Hematopoietic multipotent progenitor cell treated with erythropoietin and hydrocortisone succinate and interleukin-3 and kit ligand, for 17 days (in vitro differentiated cells): Measurements from ENCODE around the gene IFNA4.

Source experiments
- DNase-seq: peaks from one replicate; pipeline ENCODE4 v3.0.0-alpha.2; 2015; ENCODE audit warnings: low spot score

IFNA4 gene

DNA sequence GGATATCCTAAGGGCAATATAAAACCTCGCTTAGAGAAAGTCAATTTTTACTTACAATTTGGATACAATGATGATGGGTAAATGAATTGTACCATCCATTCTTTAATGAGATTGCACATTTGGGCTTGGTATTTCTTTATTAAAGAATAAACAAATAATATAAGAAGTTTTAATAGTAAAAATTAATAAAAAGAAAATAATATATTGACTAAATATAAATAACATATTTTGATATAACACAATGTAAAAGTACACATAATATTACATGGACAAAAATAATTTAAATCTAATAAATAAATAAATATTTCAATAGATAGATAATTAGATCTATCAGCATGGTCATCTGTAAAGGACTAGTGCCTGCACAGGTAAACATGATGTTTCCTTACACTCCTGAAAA, 21.9 kb downstream of the IFNA4 start:
- no peak for DNase-seq

- DNase-seq, result no peak
These were observed 27.2 kb downstream of the IFNA4 start for GRCh38 chr9:21160178-21160577.

- DNase-seq, result no peak
These were observed 31.9 kb downstream of the IFNA4 start for GRCh38 chr9:21155501-21155900.

GRCh38 chr9:21154018-21154608, 33.3 kb downstream of the IFNA4 start:
- DNase-seq, result no peak

DNA sequence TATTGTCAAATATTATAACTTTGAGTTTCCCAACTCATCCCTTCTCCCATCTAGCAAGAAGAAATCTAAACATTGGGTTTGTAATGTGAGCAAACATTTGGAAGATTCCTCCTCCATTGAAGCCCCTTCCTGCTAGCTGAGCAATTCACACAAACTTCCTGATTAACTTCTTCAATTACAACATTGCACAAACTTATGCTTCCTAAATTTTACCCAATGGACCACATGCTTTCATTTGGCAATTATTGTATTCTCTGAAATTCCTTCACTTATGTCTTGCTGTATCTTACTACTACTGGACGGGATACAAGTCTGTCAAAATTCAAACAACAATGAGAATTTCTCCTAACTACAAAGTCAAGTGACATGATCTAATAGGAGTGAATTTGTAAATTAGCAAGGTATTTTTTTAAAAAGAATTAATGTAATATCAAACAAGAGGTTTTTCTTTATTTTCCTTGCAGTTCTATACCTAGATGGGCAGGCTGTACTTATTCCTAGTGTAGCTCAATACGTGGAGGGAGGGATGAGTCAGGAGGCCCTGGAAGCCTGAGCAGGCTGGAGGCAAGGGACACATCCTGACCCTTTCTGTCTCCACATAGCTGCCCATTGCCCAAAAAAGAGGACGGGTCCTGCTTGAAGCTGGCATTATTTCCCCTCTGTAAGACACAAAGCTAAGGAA, 33.9 kb downstream of the IFNA4 start:
- no peak for DNase-seq

DNA sequence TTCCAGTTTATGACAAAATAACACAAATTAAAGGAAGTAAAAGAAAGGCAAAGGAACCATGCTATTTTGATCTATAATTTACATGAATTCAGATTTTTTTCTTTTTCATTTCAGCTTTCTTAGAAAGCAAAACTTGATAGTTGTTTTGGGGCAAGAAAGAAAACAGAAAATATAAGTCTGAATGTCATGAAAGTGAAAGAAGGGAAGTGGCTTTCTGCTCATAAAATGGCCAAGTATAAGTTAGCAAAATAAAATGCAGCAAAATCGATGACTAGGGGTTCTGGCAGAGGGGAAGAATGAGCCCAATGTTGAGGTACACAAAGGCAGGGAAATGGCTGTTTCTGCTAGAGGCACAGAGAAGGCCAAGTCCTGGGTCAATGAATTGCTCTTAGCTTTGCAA, 42.8 kb downstream of the IFNA4 start:
- DNase-seq, result no peak

- DNase-seq, result no peak
These were observed 45.9 kb downstream of the IFNA4 start, which contains the start of gene IFNW1 for GRCh38 chr9:21141427-21141882. IFNW1 (minus strand) TSS chr9:21141832; CDS start chr9:21141570, 262 bp downstream.

DNA sequence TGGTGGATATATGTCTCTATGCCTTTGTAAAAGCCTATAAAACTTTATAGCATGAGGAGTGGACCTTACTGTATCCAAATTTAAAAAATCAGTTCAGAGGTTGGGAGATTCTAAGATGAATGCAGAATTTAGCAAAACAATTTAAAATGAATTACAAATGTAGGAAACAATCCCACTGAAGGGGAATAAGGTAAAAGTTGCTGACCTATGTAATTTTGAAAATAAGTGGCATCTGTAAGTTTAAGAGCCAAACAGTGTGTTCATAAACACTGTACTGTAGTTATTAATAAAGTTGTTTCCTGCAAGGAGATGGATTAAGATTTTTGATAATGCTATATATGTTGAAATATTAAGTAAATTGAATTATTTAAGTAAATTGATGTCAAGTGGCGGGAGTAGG, 50.4 kb downstream of the IFNA4 start:
- DNase-seq, result no peak
